GM18868 (cell line): ENCODE data around the gene CLEC14A.

Experiments
- ATAC-seq: cut with Tn5 transposase; IDR thresholded peaks from one replicate; pipeline ENCODE4 v1.9.1; 2021; ENCODE audit warnings: mild to moderate bottlenecking, moderate library complexity; ENCODE audit not compliant: unreplicated experiment

The CLEC14A gene

GRCh38 chr14:38206689-38207376, 49.1 kb downstream of the CLEC14A start:
- no peak for ATAC-seq

GRCh38 chr14:38205949-38206665, 49.8 kb downstream of the CLEC14A start:
- ATAC-seq = no peak

DNA sequence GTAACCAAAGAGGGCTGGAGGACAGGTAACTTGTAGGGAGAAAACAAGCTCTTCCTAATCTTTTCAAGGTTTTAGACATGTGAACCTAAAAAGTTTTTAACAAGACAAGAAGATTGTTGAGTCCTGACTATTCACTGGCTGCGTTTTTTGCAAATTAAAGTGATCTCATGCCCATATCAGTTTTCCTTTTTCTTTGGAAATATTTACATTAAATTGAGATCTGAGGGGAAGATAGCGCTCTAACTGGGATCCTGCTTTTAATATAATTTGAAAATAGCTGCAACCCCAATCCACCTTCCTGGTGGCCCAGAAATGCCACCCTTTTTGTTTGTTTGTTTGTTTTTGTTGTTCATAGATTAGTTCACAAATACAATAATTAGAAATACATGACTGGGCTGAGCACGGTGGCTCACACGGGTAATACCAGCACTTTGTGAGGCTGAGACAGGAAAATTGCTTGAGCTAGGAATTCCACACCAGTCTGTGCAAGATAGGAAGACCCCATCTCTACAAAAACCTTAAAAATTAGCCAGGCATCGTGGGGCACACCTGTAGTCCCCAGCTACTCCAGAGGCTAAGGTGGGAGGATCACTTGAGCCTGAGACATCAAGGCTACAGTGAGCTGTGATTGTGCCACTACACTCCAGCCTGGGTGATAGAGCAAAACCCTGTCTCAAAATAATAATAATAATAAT, 50.6 kb downstream of the CLEC14A start:
- ATAC-seq = no peak

DNA sequence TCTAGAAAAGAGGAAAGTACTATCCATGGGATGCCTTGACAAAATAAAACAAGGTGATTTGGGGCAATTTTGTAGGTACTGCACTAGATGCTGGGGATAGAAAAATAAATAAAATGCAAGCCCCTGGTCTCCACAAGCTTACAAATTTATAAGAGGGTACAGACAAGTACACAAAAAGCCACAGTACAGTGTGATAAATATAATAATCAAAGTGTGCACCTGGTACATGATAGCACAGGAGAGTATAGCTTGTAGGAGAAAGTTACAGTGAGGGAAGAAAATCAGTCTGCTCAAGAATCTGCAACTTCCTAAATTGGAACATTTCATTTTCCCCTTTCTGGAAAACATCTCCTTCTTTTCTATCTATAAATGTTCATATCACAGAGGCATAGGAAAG, 51.2 kb downstream of the CLEC14A start:
- no peak for ATAC-seq
